PC-3 (cell line): ENCODE measurements around the gene CACNA1H. TPM values are rescaled to one million over a fixed set of nuclear protein-coding genes. Genes with fewer than 3 reads are reported as not detected.

ENCODE experiments used
- ATAC-seq: fragments of 200-7000 bp; cut with Tn5 transposase; 2 replicates; pipeline ENCODE4 v1.9.1; 2020; ENCODE audit warnings: mild to moderate bottlenecking, moderate library complexity
- BruUV-seq: library from RNA; stranded (reverse); fragments of 400-500 nt; replicated peaks from 2 replicates; lab custom pipeline; 2021; lab: Mats Ljungman, UMichigan
- CTCF ChIA-PET: fragments of 300-600 bp; sonication (Branson Sonifier 250); formaldehyde crosslinking; loops from one replicate; lab custom pipeline; 2022; ENCODE audit warnings: antibody characterized with exemption; lab: Charles Lee
- POLR2A ChIA-PET: fragments of 300-600 bp; sonication (Branson Sonifier 250); formaldehyde crosslinking; loops from one replicate; lab custom pipeline; 2022; ENCODE audit warnings: antibody characterized with exemption; ENCODE audit not compliant: unreplicated experiment; lab: Charles Lee
- DNase-seq: peaks from one replicate; pipeline ENCODE4 v3.0.0-alpha.2; 2015
- H2AFZ ChIP-seq: fragments of 300-600 bp; sonication (generic); 2 replicates; pipeline ENCODE4 v1.6.0; 2016; ENCODE audit warnings: antibody characterized with exemption, low read length
- H3F3A ChIP-seq: fragments of 300-600 bp; sonication (generic); one replicate; pipeline ENCODE4 v1.6.0; 2017; ENCODE audit warnings: antibody characterized with exemption, low read length, control low read depth, mild to moderate bottlenecking; ENCODE audit not compliant: unreplicated experiment
- H3K27ac ChIP-seq: fragments of 300-600 bp; sonication (generic); 2 replicates; pipeline ENCODE4 v1.5.1; 2016; ENCODE audit warnings: mild to moderate bottlenecking, low read length
- H3K27me3 ChIP-seq: fragments of 300-600 bp; sonication (generic); 2 replicates; pipeline ENCODE4 v1.6.1; 2016; ENCODE audit warnings: low read length, mixed read lengths
- H3K36me3 ChIP-seq: fragments of 300-600 bp; sonication (generic); 2 replicates; pipeline ENCODE4 v1.6.1; 2016; ENCODE audit warnings: low read depth, mixed run types, low read length, mixed read lengths
- H3K4me1 ChIP-seq: fragments of 300-600 bp; sonication (generic); 2 replicates; pipeline ENCODE4 v1.5.1; 2016; ENCODE audit warnings: low read length; ENCODE audit not compliant: insufficient read depth
- H3K4me2 ChIP-seq: fragments of 300-600 bp; sonication (generic); 2 replicates; pipeline ENCODE4 v1.6.0; 2016; ENCODE audit warnings: low read length
- H3K4me3 ChIP-seq: fragments of 300-600 bp; sonication (generic); 2 replicates; pipeline ENCODE4 v1.5.1; 2016; ENCODE audit warnings: mild to moderate bottlenecking, low read length, mixed read lengths
- H3K79me2 ChIP-seq: fragments of 300-600 bp; sonication (generic); 2 replicates; pipeline ENCODE4 v1.6.1; 2017; ENCODE audit warnings: low read length, mixed read lengths
- H3K9ac ChIP-seq: fragments of 300-600 bp; sonication (generic); 2 replicates; pipeline ENCODE4 v1.6.0; 2016; ENCODE audit warnings: mild to moderate bottlenecking, low read length
- H3K9me2 ChIP-seq: fragments of 300-600 bp; sonication (generic); replicated peaks from 2 replicates; pipeline ENCODE4 v1.6.1; 2016; ENCODE audit warnings: mixed run types, low read length, mixed read lengths
- H3K9me3 ChIP-seq: fragments of 300-600 bp; sonication (generic); 2 replicates; pipeline ENCODE4 v1.6.1; 2016; ENCODE audit warnings: low read length, mixed read lengths
- H4K20me1 ChIP-seq: fragments of 300-600 bp; sonication (generic); 2 replicates; pipeline ENCODE4 v1.6.1; 2016; ENCODE audit warnings: low read length, mixed read lengths
- CTCF ChIP-seq: fragments of 300-600 bp; sonication (generic); conservative IDR thresholded peaks from 2 replicates; pipeline ENCODE4 v1.5.1; 2017; ENCODE audit warnings: antibody characterized with exemption, low read depth, mild to moderate bottlenecking, low read length
- EZH2 ChIP-seq: fragments of 300-600 bp; sonication (generic); IDR thresholded peaks from one replicate; pipeline ENCODE4 v1.6.1; 2017; ENCODE audit warnings: antibody characterized with exemption, mild to moderate bottlenecking, low read length; ENCODE audit not compliant: unreplicated experiment
- EZH2phosphoT487 ChIP-seq: fragments of 300-600 bp; sonication (generic); IDR thresholded peaks from 2 replicates; pipeline ENCODE4 v1.6.1; 2018; ENCODE audit warnings: mild to moderate bottlenecking, antibody characterized with exemption, low read length, borderline replicate concordance
- intact Hi-C: fragments of 100-400 bp; cut with micrococcal nuclease; formaldehyde crosslinking; loops from 2 replicates; pipeline ENCODE4 v1.9.0; 2023
- total RNA-seq: library from RNA; depleted of rRNA; stranded (reverse); fragments of >200 nt; gene quantifications from 2 replicates; pipeline ENCODE4 v1.2.3, GENCODE V29; 2014

The CACNA1H gene
- total RNA-seq, 1 experiment from 2014 or later, result 4.1 TPM

- Histone ChIP-seq H3K4me2 (no peak overlapping the region), H3K9me3 (no peaks in the 10 kb centered on the region), H2AFZ (no peak overlapping the region), H3K36me3 (no peaks in the 10 kb centered on the region), H3K4me3 (no peak overlapping the region), H3K27ac (no peak overlapping the region), H3K4me1 (no peaks in the 10 kb centered on the region; the same call in 1 of the 2 replicates), H3K79me2 (no peaks in the 10 kb centered on the region), H3F3A (no peaks in the 10 kb centered on the region), H3K9me2 (no peaks in the 10 kb centered on the region), H4K20me1 (no peaks in the 10 kb centered on the region), H3K9ac (no peak overlapping the region), H3K27me3 (peaks cover 31% of the 10 kb centered on the region)
- ChIA-PET CTCF (no interaction called here), POLR2A (no interaction called here)
- intact Hi-C loops, result no loop called here
- ATAC-seq (no peak), DNase-seq (no peak)
- no TSS peak for BruUV-seq
- TF ChIP-seq CTCF (no peak), EZH2phosphoT487 (no peak), EZH2 (no peak)
These were observed 110.9 kb downstream of the CACNA1H start for GRCh38 chr16:1263591-1264344.

- Histone ChIP-seq H3K4me1 (no peaks in the 10 kb centered on the region; the same call in 1 of the 2 replicates), H2AFZ (no peak overlapping the region), H3K4me3 (no peak overlapping the region), H3K9me2 (no peaks in the 10 kb centered on the region), H3K9me3 (no peaks in the 10 kb centered on the region), H3K27me3 (peaks cover 26% of the 10 kb centered on the region), H3F3A (no peaks in the 10 kb centered on the region), H4K20me1 (no peaks in the 10 kb centered on the region), H3K27ac (no peak overlapping the region), H3K36me3 (no peaks in the 10 kb centered on the region), H3K79me2 (no peaks in the 10 kb centered on the region), H3K4me2 (no peak overlapping the region), H3K9ac (no peak overlapping the region)
- POLR2A ChIA-PET, result no interaction called here
- intact Hi-C loops, result no loop called here
- ATAC-seq (no peak), DNase-seq (no peak)
- CTCF ChIA-PET, result no interaction called here
- TF ChIP-seq EZH2phosphoT487 (no peak), CTCF (no peak)
- BruUV-seq, result no TSS peak
These were observed 111.6 kb downstream of the CACNA1H start for GRCh38 chr16:1264345-1265089.
